Measurements from ENCODE around the gene STAT5B. TPM values are rescaled to one million over a fixed set of nuclear protein-coding genes. Genes with fewer than 3 reads are reported as not detected.

STAT5B gene
- total and polyA plus RNA-seq, 11 donors = 13.0 to 51.9 (median 31.4) TPM

DNA sequence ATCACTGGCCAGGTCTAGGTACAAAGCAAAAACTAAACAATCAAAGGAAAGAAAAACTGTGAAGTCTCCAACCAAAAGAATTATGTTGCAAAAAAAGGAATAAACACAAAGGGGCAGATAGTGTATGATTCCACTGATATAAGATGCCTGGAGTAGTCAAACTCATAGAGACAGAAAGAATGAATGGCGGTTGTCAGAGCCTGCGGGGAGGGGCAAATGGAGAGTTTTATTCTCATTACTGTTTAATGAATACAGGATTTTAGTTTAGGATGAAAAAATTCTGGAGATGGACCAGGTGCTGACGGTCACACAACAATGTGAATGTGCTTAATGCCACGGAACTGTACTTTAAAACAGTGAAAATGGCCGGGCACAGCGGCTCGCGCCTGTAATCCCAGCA, 20.7 kb downstream of the STAT5B start:
- no peak for DNase-seq
- no peak for ATAC-seq
- TF ChIP-seq, protein P1, sequence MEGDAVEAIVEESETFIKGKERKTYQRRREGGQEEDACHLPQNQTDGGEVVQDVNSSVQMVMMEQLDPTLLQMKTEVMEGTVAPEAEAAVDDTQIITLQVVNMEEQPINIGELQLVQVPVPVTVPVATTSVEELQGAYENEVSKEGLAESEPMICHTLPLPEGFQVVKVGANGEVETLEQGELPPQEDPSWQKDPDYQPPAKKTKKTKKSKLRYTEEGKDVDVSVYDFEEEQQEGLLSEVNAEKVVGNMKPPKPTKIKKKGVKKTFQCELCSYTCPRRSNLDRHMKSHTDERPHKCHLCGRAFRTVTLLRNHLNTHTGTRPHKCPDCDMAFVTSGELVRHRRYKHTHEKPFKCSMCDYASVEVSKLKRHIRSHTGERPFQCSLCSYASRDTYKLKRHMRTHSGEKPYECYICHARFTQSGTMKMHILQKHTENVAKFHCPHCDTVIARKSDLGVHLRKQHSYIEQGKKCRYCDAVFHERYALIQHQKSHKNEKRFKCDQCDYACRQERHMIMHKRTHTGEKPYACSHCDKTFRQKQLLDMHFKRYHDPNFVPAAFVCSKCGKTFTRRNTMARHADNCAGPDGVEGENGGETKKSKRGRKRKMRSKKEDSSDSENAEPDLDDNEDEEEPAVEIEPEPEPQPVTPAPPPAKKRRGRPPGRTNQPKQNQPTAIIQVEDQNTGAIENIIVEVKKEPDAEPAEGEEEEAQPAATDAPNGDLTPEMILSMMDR (IDR thresholded peaks at IDR 0.05) = no peak
- no peak for TF ChIP-seq POLR2A (IDR thresholded peaks at IDR 0.05)
- H3K4me1 ChIP-seq = peaks cover 0 to 43% (median 16%) of the 10 kb centered on the region in 12 donors
- no peaks in the 10 kb centered on the region for H3K27me3 ChIP-seq
- H3K27ac ChIP-seq = no peak overlapping the region
- WGBS, 4 donors = 96 to 98% (median 96%) methylated on average over 8 of the region's 8 CpGs
- no peaks in the 10 kb centered on the region for H3K9me3 ChIP-seq
- intact Hi-C loops (cut with DNase I) = no loop called here
- no peaks in the 10 kb centered on the region for H3K36me3 ChIP-seq
- H3K4me3 ChIP-seq = no peak overlapping the region

DNA sequence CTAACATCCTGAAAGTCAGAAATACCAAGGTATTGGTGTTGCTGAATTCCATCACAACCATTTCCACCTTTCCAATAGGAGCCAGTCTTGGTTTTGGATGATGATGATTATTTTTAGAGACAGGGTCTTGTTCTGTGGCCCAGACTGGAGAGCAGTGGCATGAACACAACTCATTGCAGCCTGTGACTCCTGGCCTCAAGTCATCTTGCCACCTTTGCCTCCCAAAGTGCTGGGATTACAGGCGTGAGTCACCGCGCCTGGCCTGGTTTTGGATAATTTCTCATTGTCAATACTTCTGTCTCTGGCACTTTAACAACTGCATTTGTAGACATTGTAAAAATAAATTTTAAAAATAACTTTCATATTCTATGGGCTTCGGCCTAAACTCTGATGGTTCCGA, 22.6 kb downstream of the STAT5B start:
- no peaks in the 10 kb centered on the region for H3K27me3 ChIP-seq
- H3K9me3 ChIP-seq = no peaks in the 10 kb centered on the region
- WGBS, 4 donors = 97 to 99% (median 98%) methylated on average over 5 of the region's 5 CpGs
- ATAC-seq = no peak
- H3K27ac ChIP-seq = peak overlapping the region in 3 of 12 donors; percentile 7 to 67 (median 52)
- DNase-seq = no peak
- H3K4me1 ChIP-seq = peaks cover 3 to 61% (median 26%) of the 10 kb centered on the region in 12 donors
- no peaks in the 10 kb centered on the region for H3K36me3 ChIP-seq
- TF ChIP-seq, protein P1 (IDR thresholded peaks at IDR 0.05) = no peak
- TF ChIP-seq POLR2A (IDR thresholded peaks at IDR 0.05) = no peak
- intact Hi-C loops (cut with DNase I) = no loop called here
- no peak overlapping the region for H3K4me3 ChIP-seq

DNA sequence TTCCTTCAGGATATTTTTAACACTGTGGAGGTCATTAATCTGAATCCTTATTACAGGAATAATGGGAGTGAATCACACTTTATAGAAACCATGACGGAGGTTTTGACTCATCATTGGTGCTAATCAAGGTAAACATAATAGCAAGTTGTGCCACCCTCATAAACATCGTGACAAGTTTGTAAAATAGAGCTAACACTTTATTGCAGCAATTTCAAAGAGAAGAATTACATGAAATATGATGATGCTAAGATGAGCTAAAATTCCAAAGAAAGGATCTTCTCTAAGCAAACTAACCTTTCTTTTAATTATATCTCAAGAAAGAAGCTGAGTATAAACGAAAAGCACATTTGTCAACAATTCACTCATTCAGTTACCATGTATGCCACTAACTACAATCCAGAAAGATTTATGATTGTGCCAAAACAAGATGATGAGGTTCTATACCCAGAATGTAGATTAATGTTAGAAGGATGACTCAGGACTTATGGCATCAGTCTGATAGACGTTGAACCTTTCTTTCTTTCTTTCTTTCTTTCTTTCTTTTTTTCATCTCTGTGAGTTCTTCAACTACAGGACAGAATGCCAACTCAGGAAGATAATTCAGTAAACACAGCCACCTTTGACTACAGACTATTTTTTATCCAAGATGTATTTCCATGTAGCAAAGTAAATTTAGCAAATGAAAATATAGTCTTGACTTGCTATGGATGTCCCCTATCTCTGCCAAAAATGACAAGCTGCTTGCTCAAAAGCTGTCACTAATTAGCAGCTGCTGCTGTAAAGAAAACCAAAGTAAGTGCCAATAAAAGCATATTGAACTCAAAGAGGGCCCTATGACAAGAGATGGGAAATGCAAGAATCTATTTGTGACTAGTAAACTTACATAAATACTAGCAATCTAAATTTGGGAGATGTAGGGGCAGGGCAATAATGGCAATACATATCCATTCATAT, 23.3 kb downstream of the STAT5B start:
- no peaks in the 10 kb centered on the region for H3K36me3 ChIP-seq
- WGBS, 4 donors = 57 to 62% (median 58%) methylated on average over 4 of the region's 4 CpGs
- TF ChIP-seq, protein P1 (IDR thresholded peaks at IDR 0.05) = no peak
- no peak for TF ChIP-seq POLR2A (IDR thresholded peaks at IDR 0.05)
- no peaks in the 10 kb centered on the region for H3K9me3 ChIP-seq
- no peaks in the 10 kb centered on the region for H3K27me3 ChIP-seq
- intact Hi-C loops (cut with DNase I) = no loop called here
- H3K27ac ChIP-seq = peak overlapping the region in 5 of 12 donors; percentile 7 to 67 (median 22)
- H3K4me3 ChIP-seq = no peak overlapping the region
- H3K4me1 ChIP-seq = peaks cover 3 to 68% (median 32%) of the 10 kb centered on the region in 12 donors
- ATAC-seq (no peak), DNase-seq (no peak)

DNA sequence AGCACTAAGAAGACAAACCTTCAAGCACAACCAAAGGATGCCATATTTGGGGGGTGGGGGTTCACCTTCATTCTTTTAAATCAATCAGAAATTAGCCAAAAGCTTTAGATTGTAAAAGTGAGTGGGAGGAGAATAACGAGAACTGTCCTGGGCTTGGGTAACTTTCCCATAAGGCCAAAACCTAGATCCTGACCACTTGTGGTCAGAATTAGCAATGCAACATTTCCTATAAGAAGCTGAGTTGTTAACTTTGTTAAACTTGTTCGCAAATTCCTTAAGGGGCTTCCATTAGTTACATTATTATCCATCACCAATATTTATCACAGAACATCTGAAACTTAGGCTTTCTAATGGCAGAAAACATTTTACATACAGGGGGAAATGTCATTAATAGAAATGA, 25.1 kb downstream of the STAT5B start:
- H3K9me3 ChIP-seq = no peaks in the 10 kb centered on the region
- H3K36me3 ChIP-seq = no peaks in the 10 kb centered on the region
- DNase-seq (no peak), ATAC-seq (no peak)
- intact Hi-C loops (cut with DNase I) = no loop called here
- no peak for TF ChIP-seq POLR2A (IDR thresholded peaks at IDR 0.05)
- TF ChIP-seq, protein P1 (IDR thresholded peaks at IDR 0.05) = peak in 5 of 12 donors; percentile 15 to 38 (median 25)
- WGBS, 4 donors = 66 to 70% (median 66%) methylated on average over 2 of the region's 2 CpGs
- peaks cover 3 to 86% (median 35%) of the 10 kb centered on the region in 12 donors for H3K4me1 ChIP-seq
- no peak overlapping the region for H3K4me3 ChIP-seq
- H3K27me3 ChIP-seq = no peaks in the 10 kb centered on the region
- peak overlapping the region in 2 of 12 donors; percentile 8 to 99 for H3K27ac ChIP-seq
